HEK293 (cell line): Measurements from ENCODE around the gene AHCYL2.

Source experiments
- CTCF ChIP-seq: fragments of 450-650 bp; formaldehyde crosslinking; IDR thresholded peaks from 2 replicates; pipeline ENCODE4 v1.5.1; 2016; ENCODE audit warnings: missing biosample characterization, missing genetic modification characterization
- REPIN1 ChIP-seq: fragments of 450-650 bp; formaldehyde crosslinking; IDR thresholded peaks from 2 replicates; pipeline ENCODE4 v1.5.1; 2017; ENCODE audit warnings: missing biosample characterization, missing genetic modification characterization, low read depth
- ZNF37A ChIP-seq: fragments of 450-650 bp; IDR thresholded peaks from 2 replicates; pipeline ENCODE4 v1.5.1; 2018; ENCODE audit warnings: missing biosample characterization, missing genetic modification characterization

DNA sequence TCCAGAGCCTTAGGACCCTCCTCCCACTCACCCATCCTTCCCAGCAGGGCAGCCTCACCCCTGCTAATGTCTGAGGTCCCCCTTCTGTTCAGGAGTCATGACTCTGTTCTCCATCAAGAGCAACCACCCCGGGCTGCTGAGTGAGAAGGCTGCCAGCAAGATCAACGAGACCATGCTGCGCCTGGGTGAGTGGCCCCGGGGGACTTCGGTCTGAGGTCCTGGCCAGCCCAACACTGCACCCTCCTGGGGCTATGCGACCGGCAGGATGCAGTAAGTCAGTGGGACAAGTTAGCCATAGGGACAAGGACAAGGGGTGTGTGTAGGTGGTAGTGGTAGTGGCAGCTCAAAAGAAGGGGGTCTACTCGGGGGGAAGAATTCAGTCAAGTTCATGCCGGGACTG lies 16.2 kb upstream of the AHCYL2 start:
- TF ChIP-seq CTCF (tag by site-specific recombination) (no peak), REPIN1 (no peak), ZNF37A (tag by site-specific recombination) (no peak)
